ENCODE data around the gene CNKSR3.
"Not testable (repeated sequence)": the region's sequence is repeated elsewhere in the genome, so short reads cannot be mapped to it uniquely, and the experiment has no call there.

CNKSR3 gene

DNA sequence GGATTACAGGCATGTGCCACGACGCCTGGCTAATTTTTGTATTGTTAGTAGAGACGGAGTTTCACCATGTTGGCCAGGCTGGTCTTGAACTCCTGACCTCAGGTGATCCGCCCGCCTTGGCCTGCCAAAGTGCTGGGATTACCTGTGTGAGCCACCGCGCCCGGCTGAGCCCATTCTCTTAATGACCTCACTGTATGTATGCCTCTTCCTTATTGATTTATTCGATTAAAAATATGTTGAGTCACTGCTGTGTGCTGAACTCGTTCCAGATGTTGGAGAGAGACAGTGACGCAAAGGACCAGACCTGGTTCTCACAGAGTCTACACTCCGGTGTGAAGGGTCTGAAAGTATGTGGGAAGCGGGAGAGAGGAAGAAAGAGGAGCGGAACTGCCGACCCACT is 31.4 kb upstream of the CNKSR3 start:
- H3K4me3 ChIP-seq (ENCODE audit: low read length in 2 of 2); H3K9me3 ChIP-seq (ENCODE audit: control insufficient read depth in 2 of 2, low read length in 2 of 2); H3K36me3 ChIP-seq (ENCODE audit: control insufficient read depth in 2 of 2, insufficient read depth in 2 of 2, low read length in 2 of 2); H3K9ac ChIP-seq (ENCODE audit: low read depth in 1 of 2, low read length in 2 of 2); H3K27ac ChIP-seq (ENCODE audit: low read depth in 2 of 2, low read length in 2 of 2); H3K4me1 ChIP-seq (ENCODE audit: control insufficient read depth in 2 of 2, insufficient read depth in 2 of 2, low read length in 2 of 2); H3K27me3 ChIP-seq (ENCODE audit: control insufficient read depth in 2 of 2, insufficient read depth in 2 of 2, low read length in 2 of 2): not testable (repeated sequence)

DNA sequence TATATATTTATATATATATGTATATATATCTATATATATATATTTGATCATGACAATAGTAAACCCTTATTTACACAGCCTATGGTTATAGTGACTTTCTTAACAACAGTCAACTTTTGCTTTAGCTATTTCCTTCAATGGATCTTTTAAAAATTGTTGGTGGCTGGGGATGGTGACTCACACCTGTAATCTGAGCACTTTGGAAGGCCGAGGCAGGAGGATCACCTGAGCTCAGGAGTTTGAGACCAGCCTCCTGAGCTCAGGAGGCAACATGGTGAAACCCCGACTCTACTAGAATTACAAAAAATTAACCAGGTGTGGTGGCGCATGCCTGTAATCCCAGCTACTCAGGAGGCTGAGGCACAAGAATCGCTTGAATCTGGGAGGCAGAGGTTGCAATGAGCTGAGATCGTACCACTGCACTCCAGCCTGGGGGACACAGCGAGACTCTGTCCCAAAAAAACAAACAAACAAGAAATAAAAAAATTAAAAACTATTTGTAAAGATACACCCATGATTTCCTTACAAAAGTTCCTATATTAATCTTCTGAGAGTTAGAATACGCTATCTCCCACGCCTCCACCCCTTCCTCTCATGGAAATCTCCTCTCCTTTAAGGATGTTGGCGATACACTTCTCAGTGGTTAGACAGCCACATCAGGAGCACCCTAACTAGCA is 29.2 kb upstream of the CNKSR3 start:
- H3K4me1 ChIP-seq (ENCODE audit: control insufficient read depth in 2 of 2, insufficient read depth in 2 of 2, low read length in 2 of 2), result peaks cover 6 to 8% of the 10 kb centered on the region in 2 donors
- H3K4me3 ChIP-seq (ENCODE audit: low read length in 2 of 2), result no peak overlapping the region
- H3K36me3 ChIP-seq (ENCODE audit: control insufficient read depth in 2 of 2, insufficient read depth in 2 of 2, low read length in 2 of 2), result no peaks in the 10 kb centered on the region
- H3K9ac ChIP-seq (ENCODE audit: low read depth in 1 of 2, low read length in 2 of 2), result no peak overlapping the region
- no peaks in the 10 kb centered on the region for H3K27me3 ChIP-seq (ENCODE audit: control insufficient read depth in 2 of 2, insufficient read depth in 2 of 2, low read length in 2 of 2)
- no peak overlapping the region for H3K27ac ChIP-seq (ENCODE audit: low read depth in 2 of 2, low read length in 2 of 2)
- H3K9me3 ChIP-seq (ENCODE audit: control insufficient read depth in 2 of 2, low read length in 2 of 2), result no peaks in the 10 kb centered on the region

DNA sequence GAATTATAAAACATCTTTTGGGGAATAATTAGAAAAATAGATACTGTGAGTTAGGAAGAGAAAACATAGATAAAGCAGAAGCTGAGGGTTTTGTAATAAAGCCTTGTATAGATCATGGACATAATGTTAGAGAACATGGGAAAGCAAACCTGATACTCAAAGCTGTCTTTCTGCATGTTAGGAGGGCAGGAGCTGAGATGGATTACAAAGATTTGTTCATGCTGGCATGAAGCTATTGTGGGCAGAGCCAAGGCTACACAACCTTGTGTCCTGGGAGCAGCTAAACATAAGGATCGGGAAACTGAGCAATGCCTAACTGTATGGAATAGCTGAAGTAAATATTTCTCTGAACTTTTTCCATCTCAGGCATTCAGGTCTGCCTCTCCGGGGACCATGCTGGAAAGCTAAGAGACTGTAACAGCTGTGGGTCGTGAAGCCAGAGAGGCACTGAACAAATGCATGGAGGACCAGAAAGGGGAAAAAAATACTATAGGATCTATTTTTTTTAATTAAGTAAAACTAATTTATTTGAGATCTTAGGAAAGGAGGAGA is 28.2 kb upstream of the CNKSR3 start:
- no peaks in the 10 kb centered on the region for H3K27me3 ChIP-seq (ENCODE audit: control insufficient read depth in 2 of 2, insufficient read depth in 2 of 2, low read length in 2 of 2)
- no peak overlapping the region for H3K4me3 ChIP-seq (ENCODE audit: low read length in 2 of 2)
- no peak overlapping the region for H3K9ac ChIP-seq (ENCODE audit: low read depth in 1 of 2, low read length in 2 of 2)
- no peaks in the 10 kb centered on the region for H3K9me3 ChIP-seq (ENCODE audit: control insufficient read depth in 2 of 2, low read length in 2 of 2)
- peaks cover 6 to 8% of the 10 kb centered on the region in 2 donors for H3K4me1 ChIP-seq (ENCODE audit: control insufficient read depth in 2 of 2, insufficient read depth in 2 of 2, low read length in 2 of 2)
- no peak overlapping the region for H3K27ac ChIP-seq (ENCODE audit: low read depth in 2 of 2, low read length in 2 of 2)
- no peaks in the 10 kb centered on the region for H3K36me3 ChIP-seq (ENCODE audit: control insufficient read depth in 2 of 2, insufficient read depth in 2 of 2, low read length in 2 of 2)

DNA sequence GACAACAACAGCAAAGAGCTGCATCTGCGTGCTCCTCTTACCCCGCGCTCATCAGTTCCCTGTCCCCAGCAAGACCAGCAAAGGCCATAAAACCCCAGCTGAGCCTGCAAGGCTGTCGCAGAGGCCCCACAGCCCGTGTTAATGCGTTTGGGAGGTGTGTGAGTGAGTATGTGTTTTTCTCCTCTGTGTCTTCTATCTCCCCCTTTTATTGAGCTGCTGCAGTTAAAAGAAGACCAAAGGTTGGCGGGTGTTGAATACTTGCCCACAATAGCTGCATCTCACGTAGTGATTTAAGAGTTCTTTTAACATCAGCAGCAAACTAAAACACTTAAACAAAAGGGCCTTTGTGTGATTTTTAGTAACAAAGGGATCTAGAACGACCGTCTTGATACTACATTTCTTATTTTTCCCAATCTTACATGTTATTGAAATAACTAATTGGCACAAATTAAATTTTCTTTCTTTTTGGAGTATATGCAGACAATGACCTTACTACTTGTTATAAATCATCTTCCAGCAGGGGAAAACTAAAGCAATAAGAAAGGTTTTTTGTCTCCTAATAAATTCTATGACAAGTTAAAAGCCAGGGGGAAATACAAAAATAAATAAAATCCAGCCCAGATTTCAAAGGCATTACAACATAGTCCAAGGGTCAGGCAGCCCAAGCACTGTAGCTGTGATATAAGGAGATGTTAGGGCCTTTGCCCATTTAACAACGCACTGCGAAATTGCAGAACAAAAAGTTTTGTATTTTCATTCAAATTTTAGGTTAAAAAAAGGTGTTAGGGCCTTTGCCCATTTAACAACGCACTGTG is 27.2 kb upstream of the CNKSR3 start:
- no peak overlapping the region for H3K27ac ChIP-seq (ENCODE audit: low read depth in 2 of 2, low read length in 2 of 2)

DNA sequence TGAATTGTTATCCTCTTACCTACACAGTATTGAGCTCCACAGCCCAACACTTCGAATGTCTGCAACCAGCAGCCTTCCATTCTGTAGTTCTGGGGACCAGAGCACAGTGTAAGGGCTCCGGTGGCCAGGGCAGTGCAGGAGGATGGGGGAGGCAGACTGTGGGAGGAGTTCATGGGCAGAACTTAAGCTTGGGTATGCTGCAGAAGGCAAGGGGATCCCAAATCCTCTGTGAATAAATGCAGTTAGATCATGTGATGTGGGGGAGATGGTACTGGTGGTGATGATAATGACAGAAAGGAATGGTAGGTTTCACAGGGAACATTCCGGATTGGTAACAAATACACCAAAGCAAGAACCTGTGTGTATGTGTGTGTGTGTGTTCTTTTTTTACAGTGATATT is 26.5 kb upstream of the CNKSR3 start:
- Histone ChIP-seq H3K9me3 (ENCODE audit: control insufficient read depth in 2 of 2, low read length in 2 of 2) (no peaks in the 10 kb centered on the region), H3K27ac (ENCODE audit: low read depth in 2 of 2, low read length in 2 of 2) (no peak overlapping the region), H3K4me1 (ENCODE audit: control insufficient read depth in 2 of 2, insufficient read depth in 2 of 2, low read length in 2 of 2) (peaks cover 6 to 8% of the 10 kb centered on the region in 2 donors), H3K36me3 (ENCODE audit: control insufficient read depth in 2 of 2, insufficient read depth in 2 of 2, low read length in 2 of 2) (no peaks in the 10 kb centered on the region), H3K27me3 (ENCODE audit: control insufficient read depth in 2 of 2, insufficient read depth in 2 of 2, low read length in 2 of 2) (no peaks in the 10 kb centered on the region), H3K9ac (ENCODE audit: low read depth in 1 of 2, low read length in 2 of 2) (no peak overlapping the region), H3K4me3 (ENCODE audit: low read length in 2 of 2) (no peak overlapping the region)

More for the DNA sequence above, 27.2 kb upstream of the CNKSR3 start:
- Histone ChIP-seq H3K9ac (ENCODE audit: low read depth in 1 of 2, low read length in 2 of 2) (no peak overlapping the region), H3K9me3 (ENCODE audit: control insufficient read depth in 2 of 2, low read length in 2 of 2) (no peaks in the 10 kb centered on the region), H3K36me3 (ENCODE audit: control insufficient read depth in 2 of 2, insufficient read depth in 2 of 2, low read length in 2 of 2) (no peaks in the 10 kb centered on the region), H3K27me3 (ENCODE audit: control insufficient read depth in 2 of 2, insufficient read depth in 2 of 2, low read length in 2 of 2) (no peaks in the 10 kb centered on the region), H3K4me1 (ENCODE audit: control insufficient read depth in 2 of 2, insufficient read depth in 2 of 2, low read length in 2 of 2) (peaks cover 6 to 8% of the 10 kb centered on the region in 2 donors), H3K4me3 (ENCODE audit: low read length in 2 of 2) (peak overlapping the region in 1 of 2 donors; percentile 5)

DNA sequence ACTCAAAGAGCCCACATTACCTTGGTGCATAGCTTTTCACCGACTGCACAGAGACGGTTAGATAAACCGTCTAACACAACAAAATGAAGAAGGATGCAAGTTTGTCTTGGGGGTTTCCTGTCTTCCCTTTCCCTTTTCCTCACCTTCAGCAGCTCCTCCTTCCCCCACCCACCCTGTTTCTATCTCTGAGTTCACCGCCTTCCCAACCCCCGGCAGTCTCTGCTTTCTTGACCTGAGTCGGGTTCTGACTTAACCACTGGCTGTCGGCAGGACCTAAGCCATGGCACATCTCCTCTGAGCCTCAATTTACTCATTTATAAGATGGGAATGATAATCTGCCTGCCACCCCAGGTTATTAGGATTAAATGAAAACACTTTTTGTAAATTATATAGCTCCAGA is 25.8 kb upstream of the CNKSR3 start:
- Histone ChIP-seq H3K9ac (ENCODE audit: low read depth in 1 of 2, low read length in 2 of 2) (no peak overlapping the region), H3K4me1 (ENCODE audit: control insufficient read depth in 2 of 2, insufficient read depth in 2 of 2, low read length in 2 of 2) (peaks cover 6 to 8% of the 10 kb centered on the region in 2 donors), H3K36me3 (ENCODE audit: control insufficient read depth in 2 of 2, insufficient read depth in 2 of 2, low read length in 2 of 2) (no peaks in the 10 kb centered on the region), H3K27ac (ENCODE audit: low read depth in 2 of 2, low read length in 2 of 2) (no peak overlapping the region), H3K4me3 (ENCODE audit: low read length in 2 of 2) (no peak overlapping the region), H3K9me3 (ENCODE audit: control insufficient read depth in 2 of 2, low read length in 2 of 2) (no peaks in the 10 kb centered on the region), H3K27me3 (ENCODE audit: control insufficient read depth in 2 of 2, insufficient read depth in 2 of 2, low read length in 2 of 2) (no peaks in the 10 kb centered on the region)

DNA sequence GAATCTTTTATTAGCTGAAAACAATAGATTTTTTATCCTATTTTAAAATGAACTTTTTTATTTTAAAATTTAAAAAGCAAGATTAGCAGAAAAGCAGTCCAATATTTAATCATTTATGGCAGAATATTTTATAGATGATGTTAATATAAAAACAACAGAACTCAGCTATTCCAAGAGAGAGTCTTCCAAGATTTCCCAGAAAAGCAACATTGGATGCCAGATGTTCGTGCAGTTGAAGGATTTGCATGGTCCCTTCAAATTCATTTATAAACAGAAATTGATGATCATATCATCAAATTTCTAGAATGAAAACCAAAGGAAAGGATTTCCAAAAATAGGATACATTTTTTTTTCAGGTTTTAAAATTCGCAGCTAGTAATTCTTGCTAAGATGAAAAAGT is 25.4 kb upstream of the CNKSR3 start:
- H3K4me1 ChIP-seq (ENCODE audit: control insufficient read depth in 2 of 2, insufficient read depth in 2 of 2, low read length in 2 of 2), result peaks cover 6 to 8% of the 10 kb centered on the region in 2 donors
- no peak overlapping the region for H3K4me3 ChIP-seq (ENCODE audit: low read length in 2 of 2)
- no peak overlapping the region for H3K9ac ChIP-seq (ENCODE audit: low read depth in 1 of 2, low read length in 2 of 2)

DNA sequence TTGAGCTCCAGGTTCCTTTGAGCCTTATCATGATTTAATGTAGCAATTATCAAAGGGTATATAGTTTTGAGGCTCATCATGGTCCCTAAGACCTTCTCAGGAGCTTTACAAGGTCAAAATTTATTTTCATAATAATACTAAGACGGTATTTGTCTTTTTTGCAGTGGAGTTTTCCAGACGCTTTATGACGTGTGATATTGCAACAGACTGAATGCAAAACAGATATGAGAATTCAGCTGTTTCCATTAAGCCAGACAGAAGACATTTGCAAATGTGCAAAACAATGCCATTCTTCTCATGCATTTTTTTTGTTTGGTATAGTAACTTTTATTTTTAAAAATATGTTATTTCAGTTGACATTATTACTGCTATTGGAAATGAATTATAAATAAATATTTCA is 24.7 kb upstream of the CNKSR3 start:
- Histone ChIP-seq H3K27me3 (ENCODE audit: control insufficient read depth in 2 of 2, insufficient read depth in 2 of 2, low read length in 2 of 2) (no peaks in the 10 kb centered on the region), H3K4me1 (ENCODE audit: control insufficient read depth in 2 of 2, insufficient read depth in 2 of 2, low read length in 2 of 2) (peaks cover 6 to 8% of the 10 kb centered on the region in 2 donors), H3K27ac (ENCODE audit: low read depth in 2 of 2, low read length in 2 of 2) (no peak overlapping the region), H3K36me3 (ENCODE audit: control insufficient read depth in 2 of 2, insufficient read depth in 2 of 2, low read length in 2 of 2) (no peaks in the 10 kb centered on the region), H3K4me3 (ENCODE audit: low read length in 2 of 2) (no peak overlapping the region), H3K9ac (ENCODE audit: low read depth in 1 of 2, low read length in 2 of 2) (no peak overlapping the region), H3K9me3 (ENCODE audit: control insufficient read depth in 2 of 2, low read length in 2 of 2) (no peaks in the 10 kb centered on the region)

More for the DNA sequence above, 25.4 kb upstream of the CNKSR3 start:
- Histone ChIP-seq H3K27ac (ENCODE audit: low read depth in 2 of 2, low read length in 2 of 2) (no peak overlapping the region), H3K27me3 (ENCODE audit: control insufficient read depth in 2 of 2, insufficient read depth in 2 of 2, low read length in 2 of 2) (no peaks in the 10 kb centered on the region), H3K9me3 (ENCODE audit: control insufficient read depth in 2 of 2, low read length in 2 of 2) (no peaks in the 10 kb centered on the region), H3K36me3 (ENCODE audit: control insufficient read depth in 2 of 2, insufficient read depth in 2 of 2, low read length in 2 of 2) (no peaks in the 10 kb centered on the region)

DNA sequence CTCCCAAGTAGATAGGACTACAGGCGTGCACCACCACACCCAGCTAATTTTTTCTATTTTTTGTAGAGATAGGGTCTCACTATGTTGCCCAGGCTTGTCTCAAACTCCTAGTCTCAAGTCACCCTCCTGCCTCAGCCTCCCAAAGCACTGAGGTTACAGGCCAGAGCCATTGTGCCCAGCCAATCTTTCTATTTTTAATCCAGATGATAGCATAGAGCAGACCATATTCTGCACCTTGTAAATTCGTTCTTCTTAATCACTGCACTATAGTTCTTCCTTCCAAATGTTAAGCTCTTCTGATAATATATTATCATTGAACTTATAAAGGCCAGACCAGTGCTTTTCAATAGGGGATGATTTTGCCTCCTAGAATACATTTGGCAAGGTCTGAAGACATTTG is 24.0 kb upstream of the CNKSR3 start:
- no peaks in the 10 kb centered on the region for H3K36me3 ChIP-seq (ENCODE audit: control insufficient read depth in 2 of 2, insufficient read depth in 2 of 2, low read length in 2 of 2)
- no peak overlapping the region for H3K9ac ChIP-seq (ENCODE audit: low read depth in 1 of 2, low read length in 2 of 2)
- H3K4me1 ChIP-seq (ENCODE audit: control insufficient read depth in 2 of 2, insufficient read depth in 2 of 2, low read length in 2 of 2), result peaks cover 6 to 8% of the 10 kb centered on the region in 2 donors
- no peak overlapping the region for H3K27ac ChIP-seq (ENCODE audit: low read depth in 2 of 2, low read length in 2 of 2)
- H3K9me3 ChIP-seq (ENCODE audit: control insufficient read depth in 2 of 2, low read length in 2 of 2), result no peaks in the 10 kb centered on the region
- H3K27me3 ChIP-seq (ENCODE audit: control insufficient read depth in 2 of 2, insufficient read depth in 2 of 2, low read length in 2 of 2), result no peaks in the 10 kb centered on the region
- H3K4me3 ChIP-seq (ENCODE audit: low read length in 2 of 2), result no peak overlapping the region

DNA sequence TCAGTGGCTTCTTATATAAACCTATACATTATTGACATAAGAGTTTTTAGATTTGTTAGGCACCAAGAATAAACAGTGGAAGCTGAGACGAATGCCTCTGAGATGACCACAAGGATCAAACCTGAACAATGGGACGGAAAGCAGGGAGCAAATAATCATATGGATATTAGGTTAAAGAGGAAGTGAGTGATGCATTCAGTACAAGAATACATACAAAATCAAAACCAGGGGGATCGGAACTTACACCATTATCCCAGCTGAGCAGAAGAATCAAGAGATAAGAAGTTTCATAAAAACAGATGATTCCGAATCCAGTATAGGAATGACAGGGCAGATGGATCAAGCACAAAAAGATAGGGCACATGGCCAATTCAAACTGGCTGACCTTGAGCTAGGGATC is 21.9 kb upstream of the CNKSR3 start:
- Histone ChIP-seq H3K27me3 (ENCODE audit: control insufficient read depth in 2 of 2, insufficient read depth in 2 of 2, low read length in 2 of 2) (no peaks in the 10 kb centered on the region), H3K9ac (ENCODE audit: low read depth in 1 of 2, low read length in 2 of 2) (no peak overlapping the region), H3K4me3 (ENCODE audit: low read length in 2 of 2) (no peak overlapping the region), H3K4me1 (ENCODE audit: control insufficient read depth in 2 of 2, insufficient read depth in 2 of 2, low read length in 2 of 2) (peaks cover 8 to 15% of the 10 kb centered on the region in 2 donors), H3K36me3 (ENCODE audit: control insufficient read depth in 2 of 2, insufficient read depth in 2 of 2, low read length in 2 of 2) (no peaks in the 10 kb centered on the region), H3K27ac (ENCODE audit: low read depth in 2 of 2, low read length in 2 of 2) (no peak overlapping the region), H3K9me3 (ENCODE audit: control insufficient read depth in 2 of 2, low read length in 2 of 2) (no peaks in the 10 kb centered on the region)
